Neutrophil (primary cell): ENCODE measurements around the gene STK10.
"Not testable (repeated sequence)": the region's sequence is repeated elsewhere in the genome, so short reads cannot be mapped to it uniquely, and the experiment has no call there.

Experiments used
- H3K27ac ChIP-seq: fragments of 200-600 bp; sonication (generic); 2 replicates; pipeline ENCODE4 v1.5.1; 2016; ENCODE audit warnings: mild to moderate bottlenecking, moderate library complexity
- H3K27me3 ChIP-seq: fragments of 200-600 bp; sonication (generic); 2 replicates; pipeline ENCODE4 v1.6.0; 2016; ENCODE audit warnings: mild to moderate bottlenecking
- H3K36me3 ChIP-seq: fragments of 200-600 bp; sonication (generic); 2 replicates; pipeline ENCODE4 v1.5.1; 2017
- H3K4me1 ChIP-seq, 2 experiments: fragments of 200-600 bp in 1 of 2; sonication (generic) in 1 of 2; 1 replicate in 1 of 2; 2 replicates in 1 of 2; pipeline versions ENCODE4 v1.5.1 to v1.6.1; 2013 to 2016; ENCODE audit warnings: low read depth in 1 of 2, low read length in 1 of 2, mild to moderate bottlenecking in 1 of 2, moderate library complexity in 1 of 2; ENCODE audit not compliant: control insufficient read depth in 1 of 2, insufficient read depth in 1 of 2
- H3K4me3 ChIP-seq, 2 experiments: fragments of 200-600 bp in 1 of 2; sonication (generic) in 1 of 2; 1 replicate in 1 of 2; 2 replicates in 1 of 2; pipeline ENCODE4 v1.5.1; 2013 to 2016; ENCODE audit warnings: low read depth in 1 of 2, low read length in 1 of 2, mild to moderate bottlenecking in 1 of 2, moderate library complexity in 1 of 2
- H3K9me3 ChIP-seq: fragments of 200-600 bp; sonication (generic); 2 replicates; pipeline ENCODE4 v1.5.1; 2016
- TF ChIP-seq, protein P1 (sequence below): fragments of 200-600 bp; sonication (generic); IDR thresholded peaks from 2 replicates; pipeline ENCODE4 v1.5.1; 2016; ENCODE audit warnings: antibody characterized with exemption

STK10 gene

DNA sequence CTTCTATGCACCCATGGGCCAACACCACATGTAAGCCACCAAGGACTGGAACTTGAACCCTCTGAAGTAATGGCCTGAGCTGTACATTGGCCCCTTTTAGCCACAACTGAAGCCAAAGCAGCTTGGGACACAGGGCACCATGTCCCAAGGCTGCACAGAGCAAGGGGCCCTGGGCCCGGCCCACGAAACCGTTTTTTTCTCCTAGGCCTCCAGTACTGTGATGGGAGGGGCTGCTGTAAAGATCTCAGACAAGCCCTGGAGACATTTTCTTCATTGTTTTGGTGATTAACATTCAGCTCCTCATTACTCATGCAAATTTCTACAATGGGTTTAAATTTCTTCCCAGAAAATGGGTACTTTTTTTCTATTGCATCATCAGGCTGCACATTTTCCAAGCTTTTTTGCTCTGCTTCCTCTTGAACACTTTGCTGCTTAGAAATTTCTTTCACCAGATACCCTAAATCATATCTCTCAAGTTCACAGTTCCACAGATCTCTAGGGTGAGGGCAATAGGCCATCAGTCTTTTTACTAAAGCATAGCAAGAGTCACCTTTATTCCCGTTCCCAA is 156.0 kb downstream of the STK10 start:
- no peak overlapping the region for H3K27ac ChIP-seq
- no peaks in the 10 kb centered on the region for H3K4me1 ChIP-seq
- no peaks in the 10 kb centered on the region for H3K36me3 ChIP-seq
- TF ChIP-seq, protein P1, sequence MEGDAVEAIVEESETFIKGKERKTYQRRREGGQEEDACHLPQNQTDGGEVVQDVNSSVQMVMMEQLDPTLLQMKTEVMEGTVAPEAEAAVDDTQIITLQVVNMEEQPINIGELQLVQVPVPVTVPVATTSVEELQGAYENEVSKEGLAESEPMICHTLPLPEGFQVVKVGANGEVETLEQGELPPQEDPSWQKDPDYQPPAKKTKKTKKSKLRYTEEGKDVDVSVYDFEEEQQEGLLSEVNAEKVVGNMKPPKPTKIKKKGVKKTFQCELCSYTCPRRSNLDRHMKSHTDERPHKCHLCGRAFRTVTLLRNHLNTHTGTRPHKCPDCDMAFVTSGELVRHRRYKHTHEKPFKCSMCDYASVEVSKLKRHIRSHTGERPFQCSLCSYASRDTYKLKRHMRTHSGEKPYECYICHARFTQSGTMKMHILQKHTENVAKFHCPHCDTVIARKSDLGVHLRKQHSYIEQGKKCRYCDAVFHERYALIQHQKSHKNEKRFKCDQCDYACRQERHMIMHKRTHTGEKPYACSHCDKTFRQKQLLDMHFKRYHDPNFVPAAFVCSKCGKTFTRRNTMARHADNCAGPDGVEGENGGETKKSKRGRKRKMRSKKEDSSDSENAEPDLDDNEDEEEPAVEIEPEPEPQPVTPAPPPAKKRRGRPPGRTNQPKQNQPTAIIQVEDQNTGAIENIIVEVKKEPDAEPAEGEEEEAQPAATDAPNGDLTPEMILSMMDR = no peak
- H3K4me3 ChIP-seq = no peak overlapping the region
- no peaks in the 10 kb centered on the region for H3K9me3 ChIP-seq
- no peaks in the 10 kb centered on the region for H3K27me3 ChIP-seq

DNA sequence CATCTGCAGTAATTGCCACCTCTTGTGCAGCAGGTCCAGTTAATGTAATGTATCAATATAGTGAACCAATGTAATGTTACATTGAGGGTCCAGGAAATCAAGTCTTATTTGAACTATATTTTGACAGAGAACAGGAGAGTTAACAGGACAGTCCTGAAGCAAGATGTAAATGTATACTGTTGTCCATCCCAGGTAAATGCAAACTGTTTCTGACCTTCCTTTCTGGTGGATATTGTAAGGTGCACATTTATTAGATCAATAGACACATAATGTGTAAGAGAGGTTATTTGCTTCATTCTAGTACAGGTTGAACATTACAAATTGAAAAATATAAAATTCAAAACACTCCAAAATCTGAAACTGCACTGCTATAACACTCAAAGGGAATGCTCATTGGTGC is 158.1 kb downstream of the STK10 start:
- TF ChIP-seq, protein P1 = no peak
- H3K4me3 ChIP-seq = no peak overlapping the region
- no peaks in the 10 kb centered on the region for H3K4me1 ChIP-seq
- no peaks in the 10 kb centered on the region for H3K9me3 ChIP-seq
- no peak overlapping the region for H3K27ac ChIP-seq
- H3K27me3 ChIP-seq = no peaks in the 10 kb centered on the region
- H3K36me3 ChIP-seq = no peaks in the 10 kb centered on the region

DNA sequence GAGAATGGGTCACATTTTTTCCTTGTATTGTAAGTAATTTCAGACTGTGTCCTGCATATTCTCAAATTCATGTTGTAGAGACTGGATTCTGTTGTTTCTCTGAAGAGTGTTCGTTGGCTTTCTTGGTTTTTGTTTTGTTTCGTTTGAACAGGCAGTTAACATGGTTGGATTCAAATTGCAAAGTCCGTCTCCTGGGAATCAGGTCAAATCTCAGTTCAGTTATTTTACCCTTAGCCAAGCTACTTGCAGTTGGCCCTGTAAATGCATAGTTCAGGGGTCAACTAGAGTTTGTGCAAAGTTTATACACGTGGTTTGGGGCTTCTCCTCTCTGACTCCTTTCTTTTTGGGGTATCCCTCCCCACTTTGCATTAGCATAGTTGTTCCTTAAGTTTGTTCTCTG is 159.9 kb downstream of the STK10 start:
- H3K9me3 ChIP-seq = no peaks in the 10 kb centered on the region
- H3K27me3 ChIP-seq = no peaks in the 10 kb centered on the region
- H3K27ac ChIP-seq = no peak overlapping the region
- no peak overlapping the region for H3K4me3 ChIP-seq
- no peaks in the 10 kb centered on the region for H3K4me1 ChIP-seq
- TF ChIP-seq, protein P1 = no peak
- H3K36me3 ChIP-seq = no peaks in the 10 kb centered on the region

DNA sequence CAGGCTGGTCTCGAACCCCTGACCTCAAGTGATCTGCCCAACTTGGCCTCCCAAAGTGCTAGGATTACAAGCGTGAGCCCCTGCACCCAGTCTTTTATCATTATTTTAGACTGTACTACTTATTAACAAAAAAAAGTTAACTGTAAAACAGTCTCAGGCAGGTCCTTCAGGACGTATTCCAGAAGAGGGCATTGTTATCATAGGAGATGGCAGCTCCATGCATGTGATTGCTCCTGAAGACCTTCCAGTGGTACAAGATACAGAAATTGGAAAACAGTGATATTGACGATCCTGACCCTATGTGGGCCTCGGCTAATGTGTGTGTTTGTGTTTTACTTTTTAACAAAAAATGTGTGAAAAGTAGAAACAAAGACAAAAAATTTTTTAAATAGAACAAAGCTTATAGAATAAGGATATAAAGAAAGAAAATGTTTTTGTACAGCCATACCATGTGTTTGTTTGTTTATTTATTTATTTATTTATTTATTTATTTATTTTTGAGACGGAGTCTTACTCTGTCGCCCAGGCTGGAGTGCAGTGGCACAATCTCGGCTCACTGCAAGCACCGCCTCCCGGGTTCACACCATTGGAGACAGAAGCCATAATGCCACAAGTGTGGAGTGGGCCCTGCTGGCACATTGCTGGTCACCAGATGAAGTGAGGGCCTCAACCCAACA is 167.8 kb downstream of the STK10 start:
- H3K4me3 ChIP-seq, H3K4me1 ChIP-seq, H3K27me3 ChIP-seq, H3K9me3 ChIP-seq, H3K36me3 ChIP-seq, H3K27ac ChIP-seq: not testable (repeated sequence)

DNA sequence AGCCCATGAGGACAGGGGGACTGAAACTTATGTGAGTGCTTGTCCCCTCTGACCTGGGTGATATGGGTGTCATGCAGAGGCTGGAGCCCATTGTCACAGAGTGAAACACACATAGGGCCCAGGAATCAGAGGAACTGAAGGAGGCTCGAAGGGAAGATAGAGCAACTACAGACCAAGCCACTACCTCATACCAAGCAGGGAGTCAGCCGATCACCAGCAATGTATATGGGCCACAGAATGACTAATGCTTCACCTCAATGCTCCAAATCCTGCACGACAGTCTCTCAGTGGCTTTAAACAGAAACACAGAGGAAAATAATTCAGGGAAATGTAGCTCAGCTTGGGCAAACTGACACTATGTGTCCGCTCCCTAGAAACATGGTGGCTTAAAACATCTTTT is 172.7 kb downstream of the STK10 start:
- no peaks in the 10 kb centered on the region for H3K4me1 ChIP-seq
- no peaks in the 10 kb centered on the region for H3K9me3 ChIP-seq
- TF ChIP-seq, protein P1 = no peak
- H3K4me3 ChIP-seq = no peak overlapping the region
- no peak overlapping the region for H3K27ac ChIP-seq
- no peaks in the 10 kb centered on the region for H3K36me3 ChIP-seq
- no peaks in the 10 kb centered on the region for H3K27me3 ChIP-seq

DNA sequence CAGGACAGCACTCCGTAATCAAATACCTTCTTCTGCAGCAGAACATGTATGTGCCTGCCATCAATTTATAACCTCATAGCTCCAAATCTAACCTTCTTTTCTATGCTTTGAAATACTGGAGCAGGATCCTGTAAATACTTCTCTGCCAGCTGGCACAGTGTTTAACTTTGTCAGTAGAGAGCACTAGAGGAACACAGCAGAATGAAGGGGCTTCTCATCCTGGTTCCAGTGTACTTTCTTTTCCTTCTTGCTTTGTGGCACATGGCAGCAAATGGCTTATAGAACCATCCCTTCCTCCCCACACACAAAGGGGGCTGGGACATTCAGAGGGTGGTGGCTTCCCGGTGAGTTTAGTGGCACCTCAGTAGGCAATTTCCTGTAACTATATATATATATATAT is 177.7 kb downstream of the STK10 start:
- H3K27me3 ChIP-seq = no peaks in the 10 kb centered on the region
- no peaks in the 10 kb centered on the region for H3K9me3 ChIP-seq
- H3K4me3 ChIP-seq = no peak overlapping the region
- no peaks in the 10 kb centered on the region for H3K36me3 ChIP-seq
- TF ChIP-seq, protein P1 = no peak
- no peak overlapping the region for H3K27ac ChIP-seq
- peaks cover 17 to 19% of the 10 kb centered on the region in 2 experiments for H3K4me1 ChIP-seq
